ENCODE data around the gene CPT1B.

GRCh38 chr22:50625131-50625567 lies 46.9 kb upstream of the CPT1B start:
- no peak for TF ChIP-seq CTCF (IDR thresholded peaks at IDR 0.05)
- TF ChIP-seq POLR2A (IDR thresholded peaks at IDR 0.05), result no peak
